Measurements from ENCODE around the gene NTM. TPM values are rescaled to one million over a fixed set of nuclear protein-coding genes. Genes with fewer than 3 reads are reported as not detected.

Gene NTM
- total and polyA plus RNA-seq, 2 experiments from 2014 or later, result 2.2 to 4.9 TPM

DNA sequence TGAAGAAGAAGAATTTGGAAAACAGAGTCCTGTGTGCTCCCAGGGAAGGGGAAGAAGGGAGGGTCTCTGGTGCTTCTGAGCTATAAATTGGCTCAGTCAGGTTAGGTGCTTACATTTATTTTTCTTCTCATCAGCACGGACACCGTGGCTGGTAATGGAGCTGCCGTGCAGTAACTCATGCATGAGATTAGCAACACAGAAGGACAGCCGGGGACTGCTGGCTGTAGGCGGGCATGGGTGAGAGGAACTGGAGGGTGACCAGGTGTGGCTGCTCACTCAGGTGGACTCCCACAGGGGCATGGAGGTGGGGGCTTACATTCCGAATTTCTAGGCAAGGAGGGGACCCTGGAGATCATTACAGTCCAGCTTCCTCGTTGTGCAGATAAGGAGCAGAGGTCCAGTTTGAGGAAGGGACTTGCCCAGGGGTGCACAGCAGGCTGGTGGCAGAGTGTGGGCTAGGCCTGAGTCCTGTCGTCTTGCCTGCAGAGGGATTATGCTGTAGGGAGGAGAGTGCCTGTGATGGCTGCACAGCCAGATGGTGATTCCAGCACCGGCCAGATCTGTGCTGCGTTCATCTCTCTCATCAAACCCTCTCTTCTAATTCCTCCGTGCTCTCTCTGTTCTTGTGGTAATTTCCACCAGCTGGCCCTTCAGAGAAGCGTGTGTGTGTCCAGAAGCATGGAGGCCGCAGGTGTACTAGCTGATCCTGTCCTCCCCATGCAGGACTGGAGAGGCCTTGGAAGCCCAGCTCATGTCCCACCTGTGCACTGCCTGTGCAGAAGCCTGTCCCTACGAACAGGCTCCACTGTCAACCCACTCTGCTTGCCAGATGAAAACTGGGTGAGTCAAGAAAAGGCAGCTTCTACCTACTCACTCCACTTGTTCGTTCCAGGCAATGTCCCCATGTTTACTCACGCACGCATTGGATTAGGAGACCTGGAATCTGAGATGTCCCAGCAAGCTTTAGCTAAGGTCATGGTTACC, 78.9 kb downstream of the NTM start:
- Histone ChIP-seq H3K4me3 (no peak overlapping the region), H2AFZ (no peak overlapping the region), H3K27me3 (peaks cover 18% of the 10 kb centered on the region), H3K36me3 (replicated peaks; ENCODE audit: insufficient read depth, low read depth) (no peaks in the 10 kb centered on the region), H3K27ac (no peak overlapping the region), H3K4me2 (no peak overlapping the region), H3K79me2 (no peaks in the 10 kb centered on the region), H3K9me2 (replicated peaks; ENCODE audit: insufficient read depth) (no peaks in the 10 kb centered on the region), H3K9me3 (ENCODE audit: low read depth) (no peaks in the 10 kb centered on the region), H4K20me1 (ENCODE audit: insufficient read depth, poor library complexity, severe bottlenecking) (no peaks in the 10 kb centered on the region), H3K4me1 (ENCODE audit: insufficient read depth) (no peaks in the 10 kb centered on the region)
- no peak for TF ChIP-seq EZH2phosphoT487 (IDR thresholded peaks at IDR 0.05; ENCODE audit: low read depth, severe bottlenecking, unreplicated experiment)
- no peak for TF ChIP-seq EZH2 (IDR thresholded peaks at IDR 0.05; ENCODE audit: borderline replicate concordance)
- no peak for TF ChIP-seq CTCF (IDR thresholded peaks at IDR 0.05; ENCODE audit: poor library complexity)
- WGBS (ENCODE audit: low lambda C conversion rate, missing lambda C conversion rate), result 84% methylated on average over 17 of the region's 17 CpGs
- DNase-seq (ENCODE audit: low spot score), result no peak

DNA sequence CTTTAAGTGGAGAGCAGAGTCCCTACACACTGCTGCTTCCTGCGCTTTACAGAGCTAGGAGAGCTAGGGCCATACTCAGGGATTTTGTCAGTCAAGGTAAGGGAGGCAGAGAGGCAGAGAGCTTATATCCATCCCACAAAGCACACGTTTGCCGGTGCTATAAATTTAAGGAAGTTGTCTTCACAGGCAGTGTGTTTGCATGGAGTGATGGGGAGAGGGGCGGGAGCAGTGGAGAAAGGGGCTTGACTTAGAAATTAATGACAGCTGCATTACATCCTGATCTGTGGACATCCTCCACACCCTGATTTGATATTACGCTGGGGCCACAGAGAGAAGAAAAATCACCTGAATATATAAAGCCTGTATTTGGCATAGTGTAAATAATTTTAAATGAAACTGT, 84.1 kb downstream of the NTM start:
- no peaks in the 10 kb centered on the region for H3K4me1 ChIP-seq (ENCODE audit: insufficient read depth)
- no peak for DNase-seq (ENCODE audit: low spot score)
- H3K4me3 ChIP-seq, result no peak overlapping the region
- H2AFZ ChIP-seq, result no peak overlapping the region
- H3K27ac ChIP-seq, result no peak overlapping the region
- no peaks in the 10 kb centered on the region for H3K79me2 ChIP-seq
- H3K4me2 ChIP-seq, result no peak overlapping the region
- TF ChIP-seq EZH2 (IDR thresholded peaks at IDR 0.05; ENCODE audit: borderline replicate concordance) (no peak), CTCF (IDR thresholded peaks at IDR 0.05; ENCODE audit: poor library complexity) (no peak), EZH2phosphoT487 (IDR thresholded peaks at IDR 0.05; ENCODE audit: low read depth, severe bottlenecking, unreplicated experiment) (no peak)
- peaks cover 19% of the 10 kb centered on the region for H3K27me3 ChIP-seq
- H3K36me3 ChIP-seq (replicated peaks; ENCODE audit: insufficient read depth, low read depth), result no peaks in the 10 kb centered on the region
- 79% methylated on average over 5 of the region's 5 CpGs for WGBS (ENCODE audit: low lambda C conversion rate, missing lambda C conversion rate)
- no peaks in the 10 kb centered on the region for H3K9me2 ChIP-seq (replicated peaks; ENCODE audit: insufficient read depth)
- H3K9me3 ChIP-seq (ENCODE audit: low read depth), result no peaks in the 10 kb centered on the region
- no peaks in the 10 kb centered on the region for H4K20me1 ChIP-seq (ENCODE audit: insufficient read depth, poor library complexity, severe bottlenecking)

DNA sequence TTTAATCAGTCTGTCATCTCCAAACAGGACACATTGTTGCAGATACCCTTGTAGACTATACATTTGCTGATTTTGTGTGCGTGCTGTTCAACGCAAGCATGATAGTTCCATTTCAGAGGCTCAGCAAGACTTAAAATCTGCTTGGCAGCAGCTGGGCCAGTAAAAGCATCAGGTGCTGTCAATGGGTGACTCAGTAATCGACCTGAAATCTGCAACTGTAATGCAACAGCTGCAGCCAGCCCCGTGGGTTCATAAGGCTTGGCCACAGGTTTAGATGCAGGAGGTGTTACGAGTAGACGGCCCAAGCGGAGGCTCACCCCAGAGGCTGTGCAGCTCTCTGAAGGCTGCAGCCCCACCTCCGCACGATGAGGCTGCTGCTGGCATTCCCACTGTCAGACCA, 84.6 kb downstream of the NTM start:
- DNase-seq (ENCODE audit: low spot score), result no peak
- peaks cover 19% of the 10 kb centered on the region for H3K27me3 ChIP-seq
- no peaks in the 10 kb centered on the region for H3K79me2 ChIP-seq
- H3K36me3 ChIP-seq (replicated peaks; ENCODE audit: insufficient read depth, low read depth), result no peaks in the 10 kb centered on the region
- H3K9me3 ChIP-seq (ENCODE audit: low read depth), result no peaks in the 10 kb centered on the region
- TF ChIP-seq EZH2 (IDR thresholded peaks at IDR 0.05; ENCODE audit: borderline replicate concordance) (no peak), CTCF (IDR thresholded peaks at IDR 0.05; ENCODE audit: poor library complexity) (no peak), EZH2phosphoT487 (IDR thresholded peaks at IDR 0.05; ENCODE audit: low read depth, severe bottlenecking, unreplicated experiment) (no peak)
- 88% methylated on average over 9 of the region's 9 CpGs for WGBS (ENCODE audit: low lambda C conversion rate, missing lambda C conversion rate)
- no peak overlapping the region for H2AFZ ChIP-seq
- no peaks in the 10 kb centered on the region for H3K4me1 ChIP-seq (ENCODE audit: insufficient read depth)
- H3K4me3 ChIP-seq, result no peak overlapping the region
- no peaks in the 10 kb centered on the region for H4K20me1 ChIP-seq (ENCODE audit: insufficient read depth, poor library complexity, severe bottlenecking)
- no peaks in the 10 kb centered on the region for H3K9me2 ChIP-seq (replicated peaks; ENCODE audit: insufficient read depth)
- no peak overlapping the region for H3K4me2 ChIP-seq
- no peak overlapping the region for H3K27ac ChIP-seq

All from hepatocyte (in vitro differentiated cells).